H1 (cell line): Measurements from ENCODE around the gene AKR1C2. TPM values are rescaled to one million over a fixed set of nuclear protein-coding genes. Genes with fewer than 3 reads are reported as not detected.

Source experiments
- CBX8 ChIP-seq: fragments of 300-800, 300-1000 bp; sonication (generic); IDR thresholded peaks from 2 replicates; pipeline ENCODE4 v1.7.1; 2016; ENCODE audit warnings: low read depth, low read length, borderline replicate concordance
- FOSL1 ChIP-seq: IDR thresholded peaks from 2 replicates; pipeline ENCODE4 v1.6.1; 2011; ENCODE audit warnings: mild to moderate bottlenecking, low read depth, low read length, moderate library complexity; ENCODE audit not compliant: insufficient read depth
- JUN ChIP-seq: IDR thresholded peaks from 2 replicates; pipeline ENCODE4 v1.6.1; 2011; ENCODE audit warnings: low read depth, mild to moderate bottlenecking, improper control_type of control experiment, low read length
- TCF12 ChIP-seq: IDR thresholded peaks from 2 replicates; pipeline ENCODE4 v1.6.1; 2011; ENCODE audit warnings: low read depth, mild to moderate bottlenecking, low read length
- polyA plus RNA-seq, 7 experiments: library from polyadenylated mRNA; depleted of rRNA in 3 of 7; stranded (reverse) in 5 of 7; unstranded in 2 of 7; fragments of >200 nt in 5 of 7; fragments of 200-250 nt in 2 of 7; gene quantifications; 1 replicate in 5 of 7; 2 replicates in 1 of 7; 4 replicates in 1 of 7; pipeline versions ENCODE4 v1.2.1 to v1.2.3, GENCODE V29; 2011 to 2013; ENCODE audit warnings: missing spikeins in 2 of 7, mixed read lengths in 2 of 7
- total RNA-seq: library from RNA; stranded (reverse); fragmentation: NEBNext Ultra II Directional; extraction: Animal tissue kit (Norgen Biotek cat#: 25700); gene quantifications from 2 replicates; pipeline ENCODE4 v1.2.1, GENCODE V29; 2021
- TF ChIP-seq, protein P1 (sequence below): fragments of 300-600 bp; sonication (generic); IDR thresholded peaks from 2 replicates; pipeline ENCODE4 v1.7.1; 2012; ENCODE audit warnings: low read length, moderate library complexity, mild to moderate bottlenecking, inconsistent platforms; ENCODE audit not compliant: insufficient replicate concordance

The AKR1C2 gene
- total and polyA plus RNA-seq, 2 of the 8 experiments (the other 6 are each of a cell fraction or from before 2014, with no cell fraction given) = 0.77 to 1.2 TPM

DNA sequence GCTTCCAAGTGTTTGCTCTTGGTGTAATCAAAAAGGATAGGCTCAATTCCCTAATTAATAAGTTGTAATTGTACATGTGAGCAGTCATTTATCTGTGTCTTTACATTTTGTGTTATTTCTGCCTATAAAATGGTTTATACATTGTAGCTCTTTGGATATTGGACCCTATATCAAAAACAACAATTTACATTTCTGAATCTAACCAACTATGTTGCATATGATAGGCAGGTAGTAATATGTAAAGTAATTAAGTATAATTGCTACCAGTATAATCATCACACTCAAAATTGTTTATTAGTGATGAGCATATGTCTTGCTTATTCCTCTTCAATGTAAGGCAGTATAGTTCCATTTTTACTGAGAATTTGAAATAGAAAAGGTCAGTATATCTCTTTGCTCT is 26.6 kb downstream of the AKR1C2 start (continued):
- TF ChIP-seq, protein P1, sequence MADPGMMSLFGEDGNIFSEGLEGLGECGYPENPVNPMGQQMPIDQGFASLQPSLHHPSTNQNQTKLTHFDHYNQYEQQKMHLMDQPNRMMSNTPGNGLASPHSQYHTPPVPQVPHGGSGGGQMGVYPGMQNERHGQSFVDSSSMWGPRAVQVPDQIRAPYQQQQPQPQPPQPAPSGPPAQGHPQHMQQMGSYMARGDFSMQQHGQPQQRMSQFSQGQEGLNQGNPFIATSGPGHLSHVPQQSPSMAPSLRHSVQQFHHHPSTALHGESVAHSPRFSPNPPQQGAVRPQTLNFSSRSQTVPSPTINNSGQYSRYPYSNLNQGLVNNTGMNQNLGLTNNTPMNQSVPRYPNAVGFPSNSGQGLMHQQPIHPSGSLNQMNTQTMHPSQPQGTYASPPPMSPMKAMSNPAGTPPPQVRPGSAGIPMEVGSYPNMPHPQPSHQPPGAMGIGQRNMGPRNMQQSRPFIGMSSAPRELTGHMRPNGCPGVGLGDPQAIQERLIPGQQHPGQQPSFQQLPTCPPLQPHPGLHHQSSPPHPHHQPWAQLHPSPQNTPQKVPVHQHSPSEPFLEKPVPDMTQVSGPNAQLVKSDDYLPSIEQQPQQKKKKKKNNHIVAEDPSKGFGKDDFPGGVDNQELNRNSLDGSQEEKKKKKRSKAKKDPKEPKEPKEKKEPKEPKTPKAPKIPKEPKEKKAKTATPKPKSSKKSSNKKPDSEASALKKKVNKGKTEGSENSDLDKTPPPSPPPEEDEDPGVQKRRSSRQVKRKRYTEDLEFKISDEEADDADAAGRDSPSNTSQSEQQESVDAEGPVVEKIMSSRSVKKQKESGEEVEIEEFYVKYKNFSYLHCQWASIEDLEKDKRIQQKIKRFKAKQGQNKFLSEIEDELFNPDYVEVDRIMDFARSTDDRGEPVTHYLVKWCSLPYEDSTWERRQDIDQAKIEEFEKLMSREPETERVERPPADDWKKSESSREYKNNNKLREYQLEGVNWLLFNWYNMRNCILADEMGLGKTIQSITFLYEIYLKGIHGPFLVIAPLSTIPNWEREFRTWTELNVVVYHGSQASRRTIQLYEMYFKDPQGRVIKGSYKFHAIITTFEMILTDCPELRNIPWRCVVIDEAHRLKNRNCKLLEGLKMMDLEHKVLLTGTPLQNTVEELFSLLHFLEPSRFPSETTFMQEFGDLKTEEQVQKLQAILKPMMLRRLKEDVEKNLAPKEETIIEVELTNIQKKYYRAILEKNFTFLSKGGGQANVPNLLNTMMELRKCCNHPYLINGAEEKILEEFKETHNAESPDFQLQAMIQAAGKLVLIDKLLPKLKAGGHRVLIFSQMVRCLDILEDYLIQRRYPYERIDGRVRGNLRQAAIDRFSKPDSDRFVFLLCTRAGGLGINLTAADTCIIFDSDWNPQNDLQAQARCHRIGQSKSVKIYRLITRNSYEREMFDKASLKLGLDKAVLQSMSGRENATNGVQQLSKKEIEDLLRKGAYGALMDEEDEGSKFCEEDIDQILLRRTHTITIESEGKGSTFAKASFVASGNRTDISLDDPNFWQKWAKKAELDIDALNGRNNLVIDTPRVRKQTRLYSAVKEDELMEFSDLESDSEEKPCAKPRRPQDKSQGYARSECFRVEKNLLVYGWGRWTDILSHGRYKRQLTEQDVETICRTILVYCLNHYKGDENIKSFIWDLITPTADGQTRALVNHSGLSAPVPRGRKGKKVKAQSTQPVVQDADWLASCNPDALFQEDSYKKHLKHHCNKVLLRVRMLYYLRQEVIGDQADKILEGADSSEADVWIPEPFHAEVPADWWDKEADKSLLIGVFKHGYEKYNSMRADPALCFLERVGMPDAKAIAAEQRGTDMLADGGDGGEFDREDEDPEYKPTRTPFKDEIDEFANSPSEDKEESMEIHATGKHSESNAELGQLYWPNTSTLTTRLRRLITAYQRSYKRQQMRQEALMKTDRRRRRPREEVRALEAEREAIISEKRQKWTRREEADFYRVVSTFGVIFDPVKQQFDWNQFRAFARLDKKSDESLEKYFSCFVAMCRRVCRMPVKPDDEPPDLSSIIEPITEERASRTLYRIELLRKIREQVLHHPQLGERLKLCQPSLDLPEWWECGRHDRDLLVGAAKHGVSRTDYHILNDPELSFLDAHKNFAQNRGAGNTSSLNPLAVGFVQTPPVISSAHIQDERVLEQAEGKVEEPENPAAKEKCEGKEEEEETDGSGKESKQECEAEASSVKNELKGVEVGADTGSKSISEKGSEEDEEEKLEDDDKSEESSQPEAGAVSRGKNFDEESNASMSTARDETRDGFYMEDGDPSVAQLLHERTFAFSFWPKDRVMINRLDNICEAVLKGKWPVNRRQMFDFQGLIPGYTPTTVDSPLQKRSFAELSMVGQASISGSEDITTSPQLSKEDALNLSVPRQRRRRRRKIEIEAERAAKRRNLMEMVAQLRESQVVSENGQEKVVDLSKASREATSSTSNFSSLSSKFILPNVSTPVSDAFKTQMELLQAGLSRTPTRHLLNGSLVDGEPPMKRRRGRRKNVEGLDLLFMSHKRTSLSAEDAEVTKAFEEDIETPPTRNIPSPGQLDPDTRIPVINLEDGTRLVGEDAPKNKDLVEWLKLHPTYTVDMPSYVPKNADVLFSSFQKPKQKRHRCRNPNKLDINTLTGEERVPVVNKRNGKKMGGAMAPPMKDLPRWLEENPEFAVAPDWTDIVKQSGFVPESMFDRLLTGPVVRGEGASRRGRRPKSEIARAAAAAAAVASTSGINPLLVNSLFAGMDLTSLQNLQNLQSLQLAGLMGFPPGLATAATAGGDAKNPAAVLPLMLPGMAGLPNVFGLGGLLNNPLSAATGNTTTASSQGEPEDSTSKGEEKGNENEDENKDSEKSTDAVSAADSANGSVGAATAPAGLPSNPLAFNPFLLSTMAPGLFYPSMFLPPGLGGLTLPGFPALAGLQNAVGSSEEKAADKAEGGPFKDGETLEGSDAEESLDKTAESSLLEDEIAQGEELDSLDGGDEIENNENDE = no peak
- no peak for TF ChIP-seq FOSL1
- TF ChIP-seq JUN = no peak
- no peak for TF ChIP-seq TCF12
- no peak for TF ChIP-seq CBX8
- TF ChIP-seq, all 59 proteins: peak for 0
